Endothelial cell of umbilical vein (primary cell): ENCODE measurements around the gene UTF1. TPM values are rescaled to one million over a fixed set of nuclear protein-coding genes. Genes with fewer than 3 reads are reported as not detected.

Experiments
- BruUV-seq: library from RNA; stranded (reverse); fragments of 400-500 nt; replicated peaks from 2 replicates; lab custom pipeline; 2021; lab: Mats Ljungman, UMichigan
- CTCF ChIA-PET: fragments of 300-600, 350-600 bp; sonication (Branson Sonifier 250); formaldehyde crosslinking; loops from one replicate; lab custom pipeline; 2021; ENCODE audit warnings: antibody characterized with exemption, inconsistent platforms; lab: Charles Lee
- POLR2A ChIA-PET: fragments of 300-600, 350-600 bp; sonication (Branson Sonifier 250); formaldehyde crosslinking; loops from one replicate; lab custom pipeline; 2021; ENCODE audit warnings: antibody characterized with exemption, inconsistent platforms; lab: Charles Lee
- DNase-seq: peaks from one replicate; pipeline ENCODE4 v3.0.0-alpha.2; 2011; ENCODE audit warnings: low read depth, low spot score
- FAIRE-seq: peaks from 2 replicates; lab custom pipeline; 2011; peaks lifted over from hg19 to GRCh38; lab: Jason Lieb, UNC
- H2AFZ ChIP-seq: 2 replicates; pipeline ENCODE4 v1.6.0; 2012; ENCODE audit warnings: low read depth, low read length, control low read depth, inconsistent platforms
- H3K27ac ChIP-seq: 2 replicates; pipeline ENCODE4 v1.5.1; 2011; ENCODE audit warnings: low read depth, mild to moderate bottlenecking, control low read depth, low read length, moderate library complexity; ENCODE audit not compliant: insufficient read depth
- H3K27me3 ChIP-seq, 2 experiments: 2 replicates each; pipeline versions ENCODE4 v1.6.0 to v1.6.1; 2011; ENCODE audit warnings: low read length in 2 of 2, mixed read lengths in 1 of 2; ENCODE audit not compliant: control insufficient read depth in 2 of 2, insufficient read depth in 2 of 2
- H3K36me3 ChIP-seq, 2 experiments: 2 replicates in 1 of 2; 3 replicates in 1 of 2; pipeline ENCODE4 v1.5.1; 2011; ENCODE audit warnings: low read length in 2 of 2, mild to moderate bottlenecking in 1 of 2, moderate library complexity in 1 of 2; ENCODE audit not compliant: control insufficient read depth in 2 of 2, insufficient read depth in 2 of 2; ENCODE audit errors: extremely low read depth in 1 of 2
- H3K4me1 ChIP-seq: 3 replicates; pipeline ENCODE4 v1.5.1; 2011; ENCODE audit warnings: mild to moderate bottlenecking, low read length; ENCODE audit not compliant: control insufficient read depth, insufficient read depth; ENCODE audit errors: extremely low read depth
- H3K4me2 ChIP-seq: 2 replicates; pipeline ENCODE4 v1.6.1; 2011; ENCODE audit warnings: low read length, control low read depth, mixed read lengths; ENCODE audit not compliant: insufficient read depth
- H3K4me3 ChIP-seq, 3 experiments: fragments of 200-600 bp in 1 of 3; sonication (generic), shearing (Covaris generic) in 1 of 3; replicated peaks in 1 of 3; 2 replicates each; pipeline ENCODE4 v1.5.1; 2011 to 2016; ENCODE audit warnings: control low read depth in 3 of 3, low read length in 3 of 3, mild to moderate bottlenecking in 2 of 3, inconsistent platforms in 1 of 3, low read depth in 1 of 3, moderate library complexity in 1 of 3; ENCODE audit not compliant: insufficient read depth in 1 of 3
- H3K79me2 ChIP-seq: 2 replicates; pipeline ENCODE4 v1.6.0; 2012; ENCODE audit warnings: low read length, inconsistent platforms; ENCODE audit not compliant: control insufficient read depth, insufficient read depth
- H3K9ac ChIP-seq: replicated peaks from 2 replicates; pipeline ENCODE3; 2011; ENCODE audit warnings: low read length, control low read depth; ENCODE audit not compliant: insufficient read depth; ENCODE audit errors: extremely low read depth
- H3K9me1 ChIP-seq: replicated peaks from 3 replicates; pipeline ENCODE4 v1.6.0; 2011; ENCODE audit warnings: mild to moderate bottlenecking, low read length; ENCODE audit not compliant: control insufficient read depth, insufficient read depth; ENCODE audit errors: extremely low read depth
- H3K9me3 ChIP-seq: replicated peaks from 2 replicates; pipeline ENCODE4 v1.5.1; 2012; ENCODE audit warnings: low read length, inconsistent platforms; ENCODE audit not compliant: control insufficient read depth, insufficient read depth
- H4K20me1 ChIP-seq: replicated peaks from 2 replicates; pipeline ENCODE3; 2011; ENCODE audit warnings: mild to moderate bottlenecking, low read length; ENCODE audit not compliant: control insufficient read depth, insufficient read depth; ENCODE audit errors: extremely low read depth
- CTCF ChIP-seq, 2 donors: IDR thresholded peaks; 1 replicate in 1 of 2; 2 replicates in 1 of 2; pipeline ENCODE4 v1.5.1; 2011; ENCODE audit warnings: low read length in 2 of 2, mild to moderate bottlenecking in 2 of 2, moderate library complexity in 2 of 2, control low read depth in 1 of 2, inconsistent platforms in 1 of 2, low read depth in 1 of 2; ENCODE audit not compliant: insufficient read depth in 1 of 2; ENCODE audit errors: extremely low read depth in 1 of 2
- EZH2 ChIP-seq: IDR thresholded peaks from 2 replicates; pipeline ENCODE4 v1.6.1; 2012; ENCODE audit warnings: borderline replicate concordance, low read depth, mild to moderate bottlenecking, moderate library complexity, low read length, inconsistent platforms; ENCODE audit not compliant: severe bottlenecking
- POLR2AphosphoS5 ChIP-seq: IDR thresholded peaks from 2 replicates; pipeline ENCODE4 v1.6.1; 2012; ENCODE audit warnings: low read depth, mild to moderate bottlenecking, control low read depth, low read length, moderate library complexity; ENCODE audit not compliant: insufficient read depth
- dilution Hi-C: fragments of 300-500 bp; cut with MboI; formaldehyde crosslinking; loops from one replicate; pipeline ENCODE4 v1.15.0; 2019; ENCODE audit warnings: low sequenced_read_pairs; ENCODE audit not compliant: extremely low pct_ligation_motif_present
- intact Hi-C: fragments of 100-400 bp; cut with micrococcal nuclease; formaldehyde crosslinking; loops from one replicate; pipeline ENCODE4 v1.10.0; 2022
- polyA plus RNA-seq, 4 experiments: library from polyadenylated mRNA; depleted of rRNA in 3 of 4; stranded (reverse) in 3 of 4; unstranded in 1 of 4; fragments of >200 nt; gene quantifications; 2 replicates each; pipeline versions ENCODE4 v1.2.1 to v1.2.3, GENCODE V29; 2011 to 2012; ENCODE audit warnings: missing spikeins in 1 of 4
- total RNA-seq: library from RNA; stranded (reverse); gene quantifications from 2 replicates; pipeline ENCODE4 v1.2.3, GENCODE V29; 2021

The UTF1 gene
- total and polyA plus RNA-seq, 2 donors (not counting 3 experiments of a cell fraction or from before 2014, with no cell fraction given) = not detected

- Histone ChIP-seq H3K9me3 (no peaks in the 10 kb centered on the region), H4K20me1 (no peaks in the 10 kb centered on the region)
- no peak for FAIRE-seq
Measured at GRCh38 chr10:133198621-133199487, 31.2 kb upstream of the UTF1 start.

GRCh38 chr10:133199488-133199885 lies 30.5 kb upstream of the UTF1 start:
- H3K27ac ChIP-seq = no peak overlapping the region
- POLR2A ChIA-PET = no interaction called here
- dilution Hi-C loops (no loop called here), intact Hi-C loops (no loop called here)
- H3K36me3 ChIP-seq = no peaks in the 10 kb centered on the region
- DNase-seq = no peak
- no peaks in the 10 kb centered on the region for H3K27me3 ChIP-seq
- no peak for FAIRE-seq
- H3K4me3 ChIP-seq = no peak overlapping the region
- CTCF ChIA-PET = no interaction called here
- H2AFZ ChIP-seq = no peak overlapping the region
- H4K20me1 ChIP-seq = no peaks in the 10 kb centered on the region
- no peaks in the 10 kb centered on the region for H3K79me2 ChIP-seq
- H3K9ac ChIP-seq = no peak overlapping the region
- no peaks in the 10 kb centered on the region for H3K9me3 ChIP-seq
- TF ChIP-seq CTCF (IDR thresholded peaks at IDR 0.05; ENCODE audit: extremely low read depth in 1 of 2, insufficient read depth in 1 of 2, low read depth in 1 of 2, low read length in 2 of 2) = no peak
- no peak for TF ChIP-seq EZH2
- no peaks in the 10 kb centered on the region for H3K4me1 ChIP-seq
- BruUV-seq = no TSS peak
- no peak overlapping the region for H3K4me2 ChIP-seq
- H3K9me1 ChIP-seq = no peaks in the 10 kb centered on the region

More at GRCh38 chr10:133198621-133199487, 31.2 kb upstream of the UTF1 start:
- no peaks in the 10 kb centered on the region for H3K27me3 ChIP-seq
- no peak overlapping the region for H3K9ac ChIP-seq
- ChIA-PET POLR2A (no interaction called here), CTCF (no interaction called here)
- H3K4me1 ChIP-seq = no peaks in the 10 kb centered on the region
- BruUV-seq = no TSS peak
- DNase-seq = no peak
- no peak overlapping the region for H3K4me3 ChIP-seq
- dilution Hi-C loops = no loop called here
- no peak overlapping the region for H3K27ac ChIP-seq
- no peak for TF ChIP-seq POLR2AphosphoS5
- no peak overlapping the region for H2AFZ ChIP-seq
- intact Hi-C loops = no loop called here
- H3K4me2 ChIP-seq = no peak overlapping the region
- no peaks in the 10 kb centered on the region for H3K36me3 ChIP-seq
- no peaks in the 10 kb centered on the region for H3K9me1 ChIP-seq
- no peaks in the 10 kb centered on the region for H3K79me2 ChIP-seq
